Measurements from ENCODE around the gene CLPTM1.

The CLPTM1 gene

GRCh38 chr19:45010306-45010705 is 55.1 kb downstream of the CLPTM1 start:
- no peak for DNase-seq (ENCODE audit: low read depth)

GRCh38 chr19:45011959-45012358 is 56.8 kb downstream of the CLPTM1 start:
- DNase-seq (ENCODE audit: low read depth): no peak

- DNase-seq (ENCODE audit: low read depth): peak; percentile 58
Measured at GRCh38 chr19:45016388-45017314, 61.5 kb downstream of the CLPTM1 start.

- no peak for DNase-seq (ENCODE audit: low read depth)
Measured at GRCh38 chr19:45019187-45019586, 64.0 kb downstream of the CLPTM1 start.

GRCh38 chr19:45020071-45020470 is 64.9 kb downstream of the CLPTM1 start:
- DNase-seq (ENCODE audit: low read depth): no peak

- no peak for DNase-seq (ENCODE audit: low read depth)
Measured at GRCh38 chr19:45021971-45022370, 66.8 kb downstream of the CLPTM1 start.

GRCh38 chr19:45023048-45023447 is 67.9 kb downstream of the CLPTM1 start:
- no peak for DNase-seq (ENCODE audit: low read depth)

GRCh38 chr19:45025264-45025663 is 70.1 kb downstream of the CLPTM1 start:
- DNase-seq (ENCODE audit: low read depth): no peak

- no peak for DNase-seq (ENCODE audit: low read depth)
Measured at GRCh38 chr19:45027371-45027770, 72.2 kb downstream of the CLPTM1 start.

- no peak for DNase-seq (ENCODE audit: low read depth)
Measured at GRCh38 chr19:45030825-45031224, 75.6 kb downstream of the CLPTM1 start.

GRCh38 chr19:45032421-45032820 is 77.2 kb downstream of the CLPTM1 start:
- no peak for DNase-seq (ENCODE audit: low read depth)

GRCh38 chr19:45035755-45036154 is 80.6 kb downstream of the CLPTM1 start:
- DNase-seq (ENCODE audit: low read depth): no peak

- DNase-seq (ENCODE audit: low read depth): no peak
Measured at GRCh38 chr19:45037393-45038169, 82.4 kb downstream of the CLPTM1 start.

- peak; percentile 87 for DNase-seq (ENCODE audit: low read depth)
Measured at GRCh38 chr19:45038931-45039893, 84.0 kb downstream of the CLPTM1 start, which contains the start of gene CLASRP. CLASRP (plus strand) TSS chr19:45039045; CDS start chr19:45040213, 1,168 bp downstream.

GRCh38 chr19:45040059-45040771 is 85.0 kb downstream of the CLPTM1 start:
- DNase-seq (ENCODE audit: low read depth): no peak

- no peak for DNase-seq (ENCODE audit: low read depth)
Measured at GRCh38 chr19:45041125-45041524, 85.9 kb downstream of the CLPTM1 start.

Data from activated T-cell treated with anti-CD3 and anti-CD28 coated beads for 1 hour (primary cell).